COR-L47 (cell line): Measurements from ENCODE around the gene C4orf50.

Experiments
- DNase-seq: peaks from one replicate; lab custom pipeline; 2025; lab: John Stamatoyannopoulos, UW

C4orf50 gene

GRCh38 chr4:5943561-5943960, 74.7 kb downstream of the C4orf50 start:
- no peak for DNase-seq

GRCh38 chr4:5942947-5943346, 75.3 kb downstream of the C4orf50 start:
- no peak for DNase-seq

- DNase-seq = no peak
Measured at GRCh38 chr4:5941601-5942000, 76.6 kb downstream of the C4orf50 start.

GRCh38 chr4:5940470-5941203, 77.6 kb downstream of the C4orf50 start:
- DNase-seq = no peak

GRCh38 chr4:5933996-5934831, 84.0 kb downstream of the C4orf50 start:
- no peak for DNase-seq

GRCh38 chr4:5933116-5933515, 85.1 kb downstream of the C4orf50 start:
- DNase-seq = peak; percentile 82

- peak; percentile 85 for DNase-seq
Measured at GRCh38 chr4:5932035-5932568, 86.1 kb downstream of the C4orf50 start.

GRCh38 chr4:5931526-5931925, 86.7 kb downstream of the C4orf50 start:
- peak; percentile 64 for DNase-seq

- DNase-seq = no peak
Measured at GRCh38 chr4:5930876-5931275, 87.4 kb downstream of the C4orf50 start.

GRCh38 chr4:5930456-5930855, 87.8 kb downstream of the C4orf50 start:
- no peak for DNase-seq

- DNase-seq = no peak
Measured at GRCh38 chr4:5928844-5929420, 89.3 kb downstream of the C4orf50 start.

- no peak for DNase-seq
Measured at GRCh38 chr4:5928274-5928673, 90.0 kb downstream of the C4orf50 start.

- no peak for DNase-seq
Measured at GRCh38 chr4:5927747-5928146, 90.5 kb downstream of the C4orf50 start.

- no peak for DNase-seq
Measured at GRCh38 chr4:5927116-5927515, 91.1 kb downstream of the C4orf50 start.

GRCh38 chr4:5926598-5926997, 91.6 kb downstream of the C4orf50 start:
- DNase-seq = no peak

GRCh38 chr4:5925419-5926200, 92.6 kb downstream of the C4orf50 start:
- DNase-seq = no peak

GRCh38 chr4:5924461-5925125, 93.6 kb downstream of the C4orf50 start:
- DNase-seq = no peak

- DNase-seq = no peak
Measured at GRCh38 chr4:5923376-5923775, 94.9 kb downstream of the C4orf50 start.

GRCh38 chr4:5922556-5922955, 95.7 kb downstream of the C4orf50 start:
- DNase-seq = no peak

- no peak for DNase-seq
Measured at GRCh38 chr4:5921981-5922380, 96.2 kb downstream of the C4orf50 start.
